Hepatic stellate cell (primary cell): ENCODE measurements around the gene G6PC2.
"Not testable (repeated sequence)": the region's sequence is repeated elsewhere in the genome, so short reads cannot be mapped to it uniquely, and the experiment has no call there.

Source experiments
- DNase-seq: peaks from one replicate; pipeline ENCODE4 v3.0.0; 2011; ENCODE audit warnings: low spot score

G6PC2 gene

GRCh38 chr2:168907940-168908662, 7.0 kb downstream of the G6PC2 start:
- no peak for DNase-seq

- DNase-seq, result no peak
These were observed 9.2 kb downstream of the G6PC2 start for GRCh38 chr2:168910330-168910729.

- no peak for DNase-seq
These were observed 11.4 kb downstream of the G6PC2 start for GRCh38 chr2:168912466-168912865.

GRCh38 chr2:168912901-168913369, 11.8 kb downstream of the G6PC2 start:
- DNase-seq, result no peak

DNA sequence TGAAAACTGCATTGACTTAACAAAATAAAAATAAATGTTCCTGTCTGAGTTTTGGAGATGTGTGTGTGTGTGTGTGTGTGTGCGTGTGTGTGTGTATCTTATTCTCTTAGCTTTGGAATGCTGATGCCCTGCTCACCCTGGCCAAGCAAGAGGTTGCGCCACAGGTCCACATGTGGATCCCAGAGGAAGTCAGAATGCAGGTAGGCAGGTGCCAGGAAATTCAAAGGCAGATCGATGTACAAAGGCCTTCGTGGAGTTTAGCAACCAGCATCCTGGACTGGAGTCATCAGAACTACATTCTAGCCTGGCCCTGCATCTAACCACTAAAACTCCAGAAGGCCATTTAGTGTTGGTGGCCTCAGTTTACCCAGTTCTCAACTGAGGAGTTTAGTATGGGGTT, 12.4 kb downstream of the G6PC2 start:
- no peak for DNase-seq

DNA sequence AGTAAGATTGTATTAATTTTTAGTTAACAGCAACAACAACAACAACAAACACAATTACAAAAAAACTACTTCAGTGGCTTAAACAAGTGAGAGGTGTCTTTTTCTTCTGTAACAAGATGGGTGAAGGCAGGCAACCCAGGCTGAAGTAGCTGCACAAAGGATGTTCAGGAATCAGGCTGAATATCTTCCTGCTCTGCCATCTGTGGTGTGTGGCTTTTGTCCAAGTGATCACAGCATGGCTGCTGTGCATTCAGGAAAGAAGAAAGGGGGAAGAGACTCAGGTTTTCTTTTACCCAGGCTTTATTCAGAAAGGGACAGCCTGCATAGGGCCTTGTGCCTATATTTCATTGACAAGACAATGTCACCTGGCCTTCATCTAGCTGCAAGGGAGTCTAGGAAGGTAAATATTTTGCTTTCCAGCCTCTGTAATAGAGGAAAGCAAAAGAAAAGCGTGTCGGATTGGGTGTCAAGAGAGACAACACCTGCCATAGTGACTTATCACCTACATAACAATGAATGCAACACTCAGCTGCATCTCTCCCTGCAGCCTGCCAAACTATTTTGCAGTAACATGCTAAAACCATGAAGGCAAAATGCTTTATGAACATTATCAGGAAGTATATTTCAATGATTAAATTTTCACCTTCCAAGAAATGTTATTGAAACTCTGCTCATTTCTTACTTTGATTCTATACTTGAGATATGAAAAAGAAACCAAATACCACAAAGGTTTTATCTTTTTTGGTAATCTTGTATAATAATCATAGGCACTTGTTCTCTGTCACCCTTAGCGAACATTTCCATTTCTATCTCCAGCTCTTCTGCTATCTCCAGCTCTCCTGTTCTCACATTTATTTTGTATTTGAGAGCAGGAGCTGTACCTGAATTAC, 14.6 kb downstream of the G6PC2 start:
- DNase-seq, result no peak

GRCh38 chr2:168916331-168916675, 15.2 kb downstream of the G6PC2 start:
- DNase-seq, result no peak

- no peak for DNase-seq
These were observed 19.5 kb downstream of the G6PC2 start for GRCh38 chr2:168920504-168921157.

- no peak for DNase-seq
These were observed 25.7 kb downstream of the G6PC2 start for GRCh38 chr2:168926621-168927386.

DNA sequence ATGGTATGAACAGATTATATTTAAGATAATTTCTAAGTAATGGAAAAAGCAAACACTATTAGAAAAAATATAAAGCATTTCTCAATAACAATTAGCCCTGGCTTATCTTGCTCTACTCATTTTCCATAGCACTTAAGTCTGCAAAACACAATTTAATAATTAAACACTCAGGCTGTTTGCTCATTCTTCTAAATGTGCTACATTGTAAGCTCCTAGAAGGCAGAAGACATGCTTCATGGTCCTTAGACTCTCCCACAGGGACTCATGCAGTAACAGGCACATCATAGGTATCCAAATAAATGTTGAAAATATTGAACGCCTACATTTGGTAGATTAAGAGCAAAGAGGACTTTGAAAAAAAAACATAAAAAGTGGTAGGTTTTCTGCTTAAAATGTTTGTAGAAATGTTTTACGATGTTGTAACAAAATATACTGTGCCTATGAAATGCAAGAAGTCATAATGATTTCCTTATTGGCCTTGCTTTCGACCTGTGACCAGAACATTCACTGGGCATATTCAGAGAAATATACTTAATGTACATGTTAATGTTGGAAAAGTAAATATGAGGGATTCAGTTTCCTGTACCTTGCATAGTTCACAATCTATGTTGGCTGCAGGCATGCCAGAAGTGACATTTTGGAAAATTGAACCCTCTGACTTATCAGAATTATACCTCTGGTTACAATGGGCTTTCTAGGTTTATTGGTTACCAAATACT, 27.2 kb downstream of the G6PC2 start:
- no peak for DNase-seq

DNA sequence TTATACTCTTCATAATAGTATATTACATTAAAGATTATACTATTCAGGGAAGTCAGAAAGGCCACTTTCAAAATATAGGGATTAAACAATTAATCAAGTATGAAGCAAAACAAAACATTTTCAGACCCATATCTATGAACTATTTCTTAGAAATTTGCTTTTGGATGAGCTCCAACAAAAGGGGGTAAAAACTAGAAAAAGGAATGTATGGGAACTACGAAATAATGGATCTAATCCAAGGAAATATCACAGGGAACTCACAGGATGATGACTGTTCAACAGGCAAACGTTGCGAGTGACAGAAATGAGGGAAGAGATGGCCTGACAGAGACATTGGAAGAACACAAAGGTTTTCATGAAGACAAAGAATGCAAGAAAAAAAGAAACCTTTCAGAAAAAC, 27.9 kb downstream of the G6PC2 start:
- DNase-seq, result no peak

GRCh38 chr2:168930242-168930641, 29.2 kb downstream of the G6PC2 start:
- no peak for DNase-seq

DNA sequence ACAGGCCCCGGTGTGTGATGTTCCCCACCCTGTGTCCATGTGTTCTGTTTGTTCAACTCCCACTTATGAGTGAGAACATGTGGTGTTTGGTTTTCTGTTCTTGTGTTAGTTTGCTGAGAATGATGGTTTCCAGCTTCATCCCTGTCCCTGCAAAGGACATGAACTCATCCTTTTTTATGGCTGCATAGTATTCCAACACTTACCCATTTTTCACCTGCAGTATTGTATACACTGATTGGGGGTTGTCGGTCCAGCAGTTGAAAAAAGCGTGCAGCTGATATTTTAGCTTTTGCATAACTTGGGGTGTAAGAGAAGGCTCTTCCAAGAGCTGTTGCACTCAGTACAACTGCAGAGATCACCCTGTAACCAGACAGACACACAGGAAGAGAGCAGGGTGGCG, 31.1 kb downstream of the G6PC2 start:
- not testable (repeated sequence) for DNase-seq

GRCh38 chr2:168934826-168935225, 33.7 kb downstream of the G6PC2 start:
- no peak for DNase-seq

DNA sequence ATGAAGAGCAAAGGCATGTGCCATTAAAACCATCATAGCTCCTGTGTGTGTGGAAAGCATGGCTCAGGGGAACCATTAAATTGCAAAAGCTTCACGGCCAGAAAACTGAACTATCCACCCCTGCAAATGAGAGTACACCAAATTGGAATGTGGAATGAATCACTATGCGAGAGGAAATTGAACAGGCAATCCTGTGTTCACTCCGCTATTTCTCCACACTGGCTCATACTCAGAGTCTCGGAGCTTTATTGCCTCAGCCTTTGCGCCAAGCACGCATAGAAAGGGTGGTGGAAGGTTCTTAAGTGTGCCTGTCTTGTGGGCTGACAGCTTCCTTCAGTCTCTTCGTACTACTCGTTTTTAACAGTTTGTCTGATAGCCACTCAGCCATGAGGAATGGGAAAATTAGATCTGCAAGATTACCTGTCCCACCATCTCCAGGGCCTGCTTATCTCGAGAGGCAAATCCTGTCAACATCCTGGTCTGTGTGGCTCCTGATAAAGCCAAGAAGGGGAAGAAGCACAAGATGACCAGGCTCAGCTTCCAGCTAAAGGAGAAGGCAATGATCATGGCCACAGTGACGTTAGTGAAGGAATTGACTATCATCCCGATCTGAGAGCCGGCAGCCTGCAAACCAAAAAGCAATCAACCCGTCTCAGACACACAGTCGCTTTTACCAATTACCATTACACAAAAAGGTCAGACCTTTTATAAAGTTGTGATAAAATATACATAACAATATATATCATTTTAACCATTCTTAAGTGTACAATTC, 34.9 kb downstream of the G6PC2 start:
- DNase-seq, result no peak

GRCh38 chr2:168939061-168939460, 38.0 kb downstream of the G6PC2 start:
- no peak for DNase-seq

DNA sequence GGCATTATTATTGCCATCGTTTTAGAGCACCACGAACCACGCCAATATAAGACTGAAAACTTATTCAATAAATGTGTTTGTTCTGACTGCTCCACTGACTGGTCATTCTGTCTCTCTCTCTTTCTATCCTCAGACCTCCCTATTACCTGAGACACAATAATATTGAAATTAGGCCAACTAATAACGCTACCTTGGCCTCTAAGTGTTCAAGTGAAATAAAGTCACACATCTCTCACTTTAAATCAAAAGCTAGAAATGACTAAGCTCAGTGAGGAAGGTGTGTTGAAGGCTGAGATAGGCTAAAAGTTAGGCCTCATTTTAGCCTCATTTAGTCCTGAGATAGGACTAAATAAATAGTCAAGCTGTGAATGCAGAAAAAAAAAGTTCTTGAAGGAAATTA, 38.8 kb downstream of the G6PC2 start:
- DNase-seq, result no peak

DNA sequence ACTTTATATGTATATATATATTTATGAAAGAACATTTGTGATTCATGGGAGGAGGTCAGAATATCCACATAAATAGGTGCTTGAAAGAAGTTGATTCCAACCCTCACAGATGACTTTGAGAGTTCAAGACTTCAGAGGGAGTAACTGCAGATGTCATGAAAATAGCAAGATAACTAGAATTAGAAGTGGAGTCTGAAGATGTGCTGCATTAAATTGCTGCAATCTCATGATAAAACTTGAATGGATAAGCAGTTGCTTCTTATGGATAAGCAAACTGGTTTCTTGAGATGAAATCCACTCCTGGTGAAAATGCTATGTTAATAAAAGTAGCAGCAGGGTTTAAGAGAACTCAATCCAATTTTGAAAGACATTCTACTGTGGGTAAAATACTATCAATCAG, 40.2 kb downstream of the G6PC2 start:
- no peak for DNase-seq

- DNase-seq, result no peak
These were observed 43.0 kb downstream of the G6PC2 start for GRCh38 chr2:168944065-168944464.

GRCh38 chr2:168945508-168945907, 44.4 kb downstream of the G6PC2 start:
- DNase-seq, result no peak
